Mucosa of gallbladder (tissue), 1 donor: ENCODE data around the gene NPBWR2. TPM values are rescaled to one million over a fixed set of nuclear protein-coding genes. Genes with fewer than 3 reads are reported as not detected.
"Not testable (repeated sequence)": the region's sequence is repeated elsewhere in the genome, so short reads cannot be mapped to it uniquely, and the experiment has no call there.

Experiments used
- DNase-seq: peaks from one replicate; pipeline ENCODE4 v3.0.0-alpha.2; 2020; ENCODE audit warnings: low spot score
- total RNA-seq: library from RNA; stranded (reverse); gene quantifications from one replicate; pipeline ENCODE4 v1.2.1, GENCODE V29; 2021
- donor health status: DM: no; HTN: no; CAD: no.

Gene NPBWR2
- total RNA-seq, 1 donor from 2014 or later = not detected

- no peak for DNase-seq
Measured at GRCh38 chr20:64144144-64144912, 37.0 kb upstream of the NPBWR2 start.

DNA sequence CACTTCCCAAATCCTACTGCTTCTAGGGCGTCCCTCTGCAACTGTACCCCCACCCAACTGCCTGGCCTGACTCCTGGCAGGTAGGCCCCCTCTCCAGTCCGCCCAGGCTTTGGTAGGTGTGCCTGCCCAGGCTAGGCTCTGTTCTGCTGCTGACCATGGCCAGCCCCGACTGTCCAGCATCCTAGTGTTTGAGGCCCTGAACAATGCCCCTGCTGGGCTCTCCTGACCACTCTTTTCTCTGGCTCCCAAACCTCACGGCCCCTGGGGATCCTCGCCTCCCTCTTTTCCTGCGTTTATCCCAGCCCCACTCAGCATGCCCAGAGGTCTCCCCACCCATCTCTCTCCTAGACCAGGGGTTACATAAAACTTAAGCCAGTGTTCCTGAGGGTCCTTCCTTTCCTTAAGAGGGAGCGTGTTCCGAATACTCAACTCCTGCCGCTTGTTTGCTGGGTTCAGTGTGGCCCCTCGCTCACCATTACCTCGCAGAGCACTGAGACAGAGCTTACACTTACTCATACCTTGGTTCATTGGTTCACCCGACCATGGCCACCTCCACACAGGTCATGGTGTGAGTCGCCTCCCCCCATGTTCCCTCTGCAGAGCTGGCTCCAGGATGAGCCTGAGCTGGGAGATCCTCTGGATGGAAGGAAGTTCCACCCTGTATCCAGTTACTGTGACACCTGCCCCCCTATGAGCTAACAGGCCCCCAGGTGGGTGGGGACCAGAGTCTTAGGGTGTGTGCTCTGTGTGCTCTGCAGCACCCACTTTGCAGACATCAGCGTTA, 35.8 kb upstream of the NPBWR2 start:
- DNase-seq = no peak

- DNase-seq = no peak
Measured at GRCh38 chr20:64142590-64142989, 35.2 kb upstream of the NPBWR2 start.

DNA sequence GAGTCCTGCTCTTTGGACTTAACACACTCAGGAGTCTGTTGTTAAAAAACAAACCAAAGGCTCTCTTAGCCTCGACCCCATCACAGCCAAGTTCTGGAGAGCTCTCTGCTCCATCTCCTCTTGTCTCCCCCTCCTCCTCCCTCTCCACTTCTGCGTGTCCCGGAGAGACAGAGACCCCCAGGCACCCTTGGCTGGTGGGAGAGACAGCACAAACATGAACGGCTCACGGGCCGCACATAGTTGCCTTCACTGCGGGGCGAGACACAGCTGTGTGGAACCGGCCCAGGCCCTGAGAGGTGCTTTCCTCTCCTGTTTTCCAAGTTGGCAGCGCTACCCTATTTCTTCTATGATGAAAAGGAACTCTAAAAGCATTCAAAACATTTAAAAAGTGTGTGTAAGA, 33.6 kb upstream of the NPBWR2 start:
- no peak for DNase-seq

GRCh38 chr20:64140061-64140931, 32.9 kb upstream of the NPBWR2 start:
- no peak for DNase-seq

GRCh38 chr20:64139199-64140060, 32.1 kb upstream of the NPBWR2 start:
- DNase-seq = no peak

GRCh38 chr20:64138276-64138815, 31.0 kb upstream of the NPBWR2 start:
- no peak for DNase-seq

DNA sequence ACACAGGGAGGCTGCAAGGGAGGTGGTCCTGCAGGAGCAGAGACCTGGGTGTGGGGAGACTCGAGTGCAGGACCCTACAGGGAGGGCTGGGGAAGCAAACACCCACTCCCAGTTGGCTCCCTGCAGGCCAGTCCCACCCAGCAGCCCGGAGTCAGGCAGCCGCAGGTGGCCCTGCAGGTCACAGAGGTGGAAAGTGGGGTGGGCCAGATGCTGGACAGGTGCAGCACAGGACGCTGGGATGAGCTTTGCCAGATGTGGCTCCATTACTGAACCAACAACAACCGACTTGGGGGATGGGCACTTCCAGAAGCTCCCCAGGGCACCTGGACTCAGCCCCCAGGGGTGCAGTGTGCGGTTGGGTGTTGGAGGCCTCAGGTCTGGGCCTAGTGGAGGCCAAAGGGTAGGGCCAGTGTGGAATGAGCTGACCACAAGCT, 30.2 kb upstream of the NPBWR2 start:
- no peak for DNase-seq

- no peak for DNase-seq
Measured at GRCh38 chr20:64136004-64136710, 28.8 kb upstream of the NPBWR2 start.

- DNase-seq = not testable (repeated sequence)
Measured at GRCh38 chr20:64134744-64135143, 27.4 kb upstream of the NPBWR2 start.

- DNase-seq = no peak
Measured at GRCh38 chr20:64133951-64134407, 26.6 kb upstream of the NPBWR2 start.

- DNase-seq = no peak
Measured at GRCh38 chr20:64131406-64131805, 24.0 kb upstream of the NPBWR2 start.

GRCh38 chr20:64130876-64131275, 23.5 kb upstream of the NPBWR2 start:
- no peak for DNase-seq

DNA sequence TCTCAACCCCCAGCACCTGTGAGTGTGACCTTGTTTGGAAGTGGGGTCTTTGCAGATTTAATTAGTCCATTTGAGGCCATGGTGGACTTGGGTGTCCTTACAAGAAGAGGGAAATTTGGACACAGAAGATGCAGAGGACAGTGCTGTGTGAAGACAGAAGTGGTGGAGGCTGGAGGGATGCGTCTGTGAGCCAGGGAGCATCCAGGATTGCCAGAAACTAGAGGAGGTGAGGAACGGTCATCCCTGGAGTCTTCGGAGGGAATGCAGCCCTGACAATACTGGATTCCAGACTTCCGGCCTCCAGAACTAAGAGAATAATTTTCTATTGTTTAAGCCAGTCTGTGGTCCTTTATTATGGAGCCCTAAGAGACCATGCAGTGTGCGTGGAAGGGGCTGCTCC, 22.9 kb upstream of the NPBWR2 start:
- DNase-seq = no peak

DNA sequence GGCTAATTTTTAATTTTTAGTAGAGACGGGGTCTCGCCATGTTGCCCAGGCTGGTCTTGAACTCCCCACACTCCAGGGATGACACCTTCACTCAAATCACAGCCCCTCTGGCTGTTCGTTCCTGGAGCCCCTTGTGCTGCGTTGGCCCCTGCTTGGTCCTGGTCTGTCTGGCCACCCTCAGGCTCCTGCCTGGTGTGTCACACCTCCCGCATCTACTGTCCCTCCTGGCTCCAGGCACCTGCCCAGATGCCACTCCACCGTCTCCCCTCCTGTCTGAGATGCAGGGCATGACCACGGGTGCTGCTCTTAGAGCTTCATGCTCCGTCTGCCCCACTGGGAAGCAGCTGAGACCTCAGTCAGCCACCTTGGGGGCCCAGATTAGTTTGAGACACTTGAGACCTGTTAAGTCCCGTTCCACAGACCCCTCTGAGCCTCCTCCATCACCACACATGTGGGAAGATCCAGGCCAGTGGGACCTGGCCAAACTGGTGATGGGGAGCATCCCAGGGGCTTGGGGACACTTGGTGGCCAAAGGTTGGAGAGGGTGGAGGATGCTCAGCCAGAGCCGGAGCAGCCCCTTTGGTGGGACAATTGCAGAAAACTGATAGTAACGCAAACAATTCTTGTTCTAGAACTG, 21.9 kb upstream of the NPBWR2 start:
- no peak for DNase-seq

GRCh38 chr20:64123517-64123916, 16.2 kb upstream of the NPBWR2 start:
- DNase-seq = not testable (repeated sequence)

- not testable (repeated sequence) for DNase-seq
Measured at GRCh38 chr20:64122927-64123326, 15.6 kb upstream of the NPBWR2 start.

GRCh38 chr20:64121586-64121985, 14.2 kb upstream of the NPBWR2 start:
- no peak for DNase-seq

DNA sequence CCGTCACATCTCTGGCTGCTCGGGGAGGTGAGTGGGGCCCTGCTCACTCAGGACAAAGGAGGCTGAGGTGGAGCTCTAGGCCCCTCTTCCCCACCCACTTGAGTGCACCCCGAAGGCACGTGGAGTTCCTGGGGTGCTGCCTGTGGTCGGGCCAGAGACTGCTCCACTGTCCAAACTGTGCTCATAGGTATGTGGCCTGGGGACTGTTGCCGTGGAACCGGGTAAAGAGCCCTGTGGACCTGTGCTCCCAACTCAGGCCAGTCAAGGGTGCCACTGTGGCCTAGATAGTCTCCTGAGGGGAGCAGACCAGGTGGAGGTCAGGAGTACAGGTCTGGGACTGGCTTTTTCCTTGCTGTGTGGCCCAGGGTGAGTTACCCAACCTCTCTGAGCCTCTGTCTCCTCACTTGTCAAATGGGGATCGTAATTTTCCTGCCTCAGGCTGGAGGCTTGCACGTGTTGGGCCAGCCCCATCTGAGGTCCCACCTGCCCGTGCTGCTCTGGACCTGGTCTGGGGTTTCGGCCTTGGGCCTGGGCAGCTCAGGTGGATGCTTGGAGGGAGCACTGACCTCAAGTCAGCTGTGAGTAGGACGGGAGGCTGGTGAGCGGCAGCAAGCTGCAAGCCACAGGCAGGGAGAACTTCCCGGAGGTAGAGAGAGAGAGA, 12.4 kb upstream of the NPBWR2 start:
- DNase-seq = no peak
